Panc1 (cell line): Measurements from ENCODE around the gene ZNF182. TPM values are rescaled to one million over a fixed set of nuclear protein-coding genes. Genes with fewer than 3 reads are reported as not detected.

ENCODE experiments used
- ATAC-seq: fragments of 200-7000 bp; cut with Tn5 transposase; 2 replicates; pipeline ENCODE4 v1.9.1; 2020; ENCODE audit warnings: mild to moderate bottlenecking, moderate library complexity
- BruUV-seq: library from RNA; stranded (reverse); fragments of 400-500 nt; replicated peaks from 2 replicates; lab custom pipeline; 2021; lab: Mats Ljungman, UMichigan
- CTCF ChIA-PET: fragments of 300-600 bp; sonication (Branson Sonifier 250); formaldehyde crosslinking; loops from one replicate; lab custom pipeline; 2022; ENCODE audit warnings: antibody characterized with exemption; lab: Charles Lee
- POLR2A ChIA-PET: fragments of 300-600 bp; sonication (Branson Sonifier 250); formaldehyde crosslinking; loops from one replicate; lab custom pipeline; 2022; ENCODE audit warnings: antibody characterized with exemption; lab: Charles Lee
- DNase-seq: peaks from one replicate; pipeline ENCODE4 v3.0.0-alpha.2; 2010; ENCODE audit warnings: low read depth, low spot score
- H3K27ac ChIP-seq: 2 replicates; pipeline ENCODE4 v1.5.1; 2011; ENCODE audit warnings: mild to moderate bottlenecking, low read length, inconsistent platforms
- H3K27me3 ChIP-seq: fragments of 200-500 bp; sonication (Bioruptor generic); 2 replicates; pipeline ENCODE4 v1.6.0; 2014; ENCODE audit warnings: low read length, inconsistent platforms; ENCODE audit not compliant: control insufficient read depth, insufficient read depth
- H3K36me3 ChIP-seq: fragments of 200-500 bp; sonication (Bioruptor generic); 2 replicates; pipeline ENCODE4 v1.5.1; 2014; ENCODE audit warnings: inconsistent platforms, mild to moderate bottlenecking, low read length, moderate library complexity; ENCODE audit not compliant: control insufficient read depth, insufficient read depth
- H3K4me1 ChIP-seq: 2 replicates; pipeline ENCODE4 v1.5.1; 2011; ENCODE audit warnings: inconsistent platforms, mild to moderate bottlenecking, low read length, moderate library complexity; ENCODE audit not compliant: control insufficient read depth, insufficient read depth
- H3K4me3 ChIP-seq, 2 experiments: 2 replicates each; pipeline ENCODE4 v1.5.1; 2011 to 2012; ENCODE audit warnings: low read depth in 2 of 2, low read length in 2 of 2, mild to moderate bottlenecking in 2 of 2, inconsistent platforms in 1 of 2, moderate library complexity in 1 of 2
- H3K9me3 ChIP-seq: fragments of 200-500 bp; sonication (Bioruptor generic); 2 replicates; pipeline ENCODE4 v1.5.1; 2014; ENCODE audit warnings: low read depth, mild to moderate bottlenecking, inconsistent platforms, low read length, moderate library complexity; ENCODE audit not compliant: control insufficient read depth, insufficient read depth
- POLR2AphosphoS5 ChIP-seq: IDR thresholded peaks from 2 replicates; pipeline ENCODE4 v1.6.1; 2012; ENCODE audit warnings: mild to moderate bottlenecking, low read depth, low read length, moderate library complexity
- SIN3A ChIP-seq: IDR thresholded peaks from 2 replicates; pipeline ENCODE4 v1.6.1; 2012; ENCODE audit warnings: low read depth, mild to moderate bottlenecking, low read length, moderate library complexity, borderline replicate concordance; ENCODE audit not compliant: insufficient read depth
- TCF7L2 ChIP-seq: IDR thresholded peaks from 2 replicates; pipeline ENCODE4 v1.6.1; 2011; ENCODE audit warnings: mild to moderate bottlenecking, low read depth, low read length, inconsistent platforms
- in situ Hi-C: cut with HindIII; loops from 2 replicates; pipeline ENCODE4 v1.10.0; 2016; ENCODE audit warnings: low sequenced_read_pairs, low pct_unique_long_range_greater_than_20kb
- intact Hi-C: fragments of 100-400 bp; cut with micrococcal nuclease; formaldehyde crosslinking; loops from one replicate; pipeline ENCODE4 v1.10.0; 2022; ENCODE audit not compliant: unreplicated experiment
- total RNA-seq: library from RNA; stranded (reverse); gene quantifications from one replicate; pipeline ENCODE4 v1.2.1, GENCODE V29; 2021; ENCODE audit not compliant: unreplicated experiment
- TF ChIP-seq, protein P1 (sequence below), 2 experiments: IDR thresholded peaks; 2 replicates each; pipeline ENCODE4 v1.6.1; 2011 to 2012; ENCODE audit warnings: low read depth in 2 of 2, control low read depth in 1 of 2, low read length in 1 of 2, mild to moderate bottlenecking in 1 of 2, moderate library complexity in 1 of 2; ENCODE audit not compliant: insufficient read depth in 1 of 2
- TF ChIP-seq, protein P2 (sequence below): fragments of 450-650 bp; IDR thresholded peaks from 2 replicates; pipeline ENCODE4 v1.5.1; 2017; ENCODE audit warnings: mild to moderate bottlenecking

The ZNF182 gene
- total RNA-seq, 1 experiment from 2014 or later: 11.1 TPM

- Histone ChIP-seq H3K4me1 (no peaks in the 10 kb centered on the region), H3K4me3 (no peak overlapping the region), H3K9me3 (no peaks in the 10 kb centered on the region), H3K27ac (no peak overlapping the region), H3K36me3 (no peaks in the 10 kb centered on the region), H3K27me3 (no peaks in the 10 kb centered on the region)
- no TSS peak for BruUV-seq
- TF ChIP-seq, protein P1, sequence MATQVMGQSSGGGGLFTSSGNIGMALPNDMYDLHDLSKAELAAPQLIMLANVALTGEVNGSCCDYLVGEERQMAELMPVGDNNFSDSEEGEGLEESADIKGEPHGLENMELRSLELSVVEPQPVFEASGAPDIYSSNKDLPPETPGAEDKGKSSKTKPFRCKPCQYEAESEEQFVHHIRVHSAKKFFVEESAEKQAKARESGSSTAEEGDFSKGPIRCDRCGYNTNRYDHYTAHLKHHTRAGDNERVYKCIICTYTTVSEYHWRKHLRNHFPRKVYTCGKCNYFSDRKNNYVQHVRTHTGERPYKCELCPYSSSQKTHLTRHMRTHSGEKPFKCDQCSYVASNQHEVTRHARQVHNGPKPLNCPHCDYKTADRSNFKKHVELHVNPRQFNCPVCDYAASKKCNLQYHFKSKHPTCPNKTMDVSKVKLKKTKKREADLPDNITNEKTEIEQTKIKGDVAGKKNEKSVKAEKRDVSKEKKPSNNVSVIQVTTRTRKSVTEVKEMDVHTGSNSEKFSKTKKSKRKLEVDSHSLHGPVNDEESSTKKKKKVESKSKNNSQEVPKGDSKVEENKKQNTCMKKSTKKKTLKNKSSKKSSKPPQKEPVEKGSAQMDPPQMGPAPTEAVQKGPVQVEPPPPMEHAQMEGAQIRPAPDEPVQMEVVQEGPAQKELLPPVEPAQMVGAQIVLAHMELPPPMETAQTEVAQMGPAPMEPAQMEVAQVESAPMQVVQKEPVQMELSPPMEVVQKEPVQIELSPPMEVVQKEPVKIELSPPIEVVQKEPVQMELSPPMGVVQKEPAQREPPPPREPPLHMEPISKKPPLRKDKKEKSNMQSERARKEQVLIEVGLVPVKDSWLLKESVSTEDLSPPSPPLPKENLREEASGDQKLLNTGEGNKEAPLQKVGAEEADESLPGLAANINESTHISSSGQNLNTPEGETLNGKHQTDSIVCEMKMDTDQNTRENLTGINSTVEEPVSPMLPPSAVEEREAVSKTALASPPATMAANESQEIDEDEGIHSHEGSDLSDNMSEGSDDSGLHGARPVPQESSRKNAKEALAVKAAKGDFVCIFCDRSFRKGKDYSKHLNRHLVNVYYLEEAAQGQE (IDR thresholded peaks at IDR 0.05; ENCODE audit: insufficient read depth in 1 of 2, low read depth in 2 of 2, low read length in 1 of 2): no peak
- TF ChIP-seq POLR2AphosphoS5: no peak
- no peak for TF ChIP-seq TCF7L2
- TF ChIP-seq, protein P2, sequence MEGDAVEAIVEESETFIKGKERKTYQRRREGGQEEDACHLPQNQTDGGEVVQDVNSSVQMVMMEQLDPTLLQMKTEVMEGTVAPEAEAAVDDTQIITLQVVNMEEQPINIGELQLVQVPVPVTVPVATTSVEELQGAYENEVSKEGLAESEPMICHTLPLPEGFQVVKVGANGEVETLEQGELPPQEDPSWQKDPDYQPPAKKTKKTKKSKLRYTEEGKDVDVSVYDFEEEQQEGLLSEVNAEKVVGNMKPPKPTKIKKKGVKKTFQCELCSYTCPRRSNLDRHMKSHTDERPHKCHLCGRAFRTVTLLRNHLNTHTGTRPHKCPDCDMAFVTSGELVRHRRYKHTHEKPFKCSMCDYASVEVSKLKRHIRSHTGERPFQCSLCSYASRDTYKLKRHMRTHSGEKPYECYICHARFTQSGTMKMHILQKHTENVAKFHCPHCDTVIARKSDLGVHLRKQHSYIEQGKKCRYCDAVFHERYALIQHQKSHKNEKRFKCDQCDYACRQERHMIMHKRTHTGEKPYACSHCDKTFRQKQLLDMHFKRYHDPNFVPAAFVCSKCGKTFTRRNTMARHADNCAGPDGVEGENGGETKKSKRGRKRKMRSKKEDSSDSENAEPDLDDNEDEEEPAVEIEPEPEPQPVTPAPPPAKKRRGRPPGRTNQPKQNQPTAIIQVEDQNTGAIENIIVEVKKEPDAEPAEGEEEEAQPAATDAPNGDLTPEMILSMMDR: no peak
- no peak for TF ChIP-seq SIN3A
- intact Hi-C loops: no loop called here
- POLR2A ChIA-PET: no interaction called here
- ATAC-seq (no peak), DNase-seq (no peak)
- CTCF ChIA-PET: interaction anchor here (0.7 kb wide), 1 partner anchor 16 kb away, joined by 3 read pairs; no protein-coding TSS in a partner anchor
- in situ Hi-C loops: no loop called here
These were observed 76.6 kb downstream of the ZNF182 start for GRCh38 chrX:47927212-47927611.

Other genes with a start within 250 kb of the ZNF182 start
- 10.7 TPM for gene ZNF81, start 167.1 kb downstream of the ZNF182 start, total RNA-seq
- not detected for gene SPACA5, start 3.0 kb upstream of the ZNF182 start, total RNA-seq
- gene ZNF630, start 67.7 kb upstream of the ZNF182 start, total RNA-seq: 3.0 TPM
- not detected for gene SPACA5B, start 126.6 kb upstream of the ZNF182 start, total RNA-seq
- gene SSX5, start 192.8 kb upstream of the ZNF182 start, total RNA-seq: not detected